ENCODE measurements around the gene PRKG1.

Gene PRKG1

DNA sequence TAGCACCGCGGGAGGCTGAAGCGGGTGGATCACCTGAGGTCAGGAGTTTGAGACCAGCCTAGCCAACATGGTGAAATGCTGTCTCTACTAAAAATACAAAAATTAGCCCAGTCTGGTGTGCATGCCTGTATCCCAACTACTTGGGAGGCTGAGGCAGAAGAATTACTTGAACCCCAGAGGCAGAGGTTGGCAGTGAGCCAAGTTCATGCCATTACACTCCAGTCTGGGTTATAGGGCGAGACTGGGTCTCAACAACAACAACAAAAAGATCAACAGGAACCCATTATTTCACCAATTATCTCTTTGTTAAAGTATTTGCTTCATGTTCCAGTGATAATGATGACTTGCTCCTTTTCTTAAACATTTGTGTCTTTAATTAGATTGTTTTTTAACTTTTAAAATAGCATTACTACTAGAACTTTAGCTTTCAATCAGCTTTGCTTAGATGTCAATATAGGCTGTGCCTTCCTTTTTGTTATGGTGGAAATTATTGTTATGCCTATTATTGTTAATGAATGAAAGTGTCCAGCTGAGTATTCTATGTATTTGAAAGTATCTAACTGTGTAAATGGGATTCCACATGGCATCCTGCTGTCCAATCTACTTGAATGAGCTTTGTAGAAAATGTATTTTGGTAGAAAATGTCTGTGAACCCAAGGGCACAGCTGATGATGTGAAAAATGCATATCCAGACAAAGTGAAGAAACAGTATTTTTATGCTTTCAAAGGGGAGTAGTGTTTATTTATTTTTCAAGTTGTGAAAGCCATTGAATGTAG, 686.8 kb downstream of the PRKG1 start:
- H3K4me3 ChIP-seq (replicated peaks; ENCODE audit: insufficient read depth, low read length) = no peak overlapping the region
- no peak overlapping the region for H3K27ac ChIP-seq (replicated peaks)
- DNase-seq (ENCODE audit: low read depth in 1 of 2, low spot score in 1 of 2) = no peak
- TF ChIP-seq, protein P1, sequence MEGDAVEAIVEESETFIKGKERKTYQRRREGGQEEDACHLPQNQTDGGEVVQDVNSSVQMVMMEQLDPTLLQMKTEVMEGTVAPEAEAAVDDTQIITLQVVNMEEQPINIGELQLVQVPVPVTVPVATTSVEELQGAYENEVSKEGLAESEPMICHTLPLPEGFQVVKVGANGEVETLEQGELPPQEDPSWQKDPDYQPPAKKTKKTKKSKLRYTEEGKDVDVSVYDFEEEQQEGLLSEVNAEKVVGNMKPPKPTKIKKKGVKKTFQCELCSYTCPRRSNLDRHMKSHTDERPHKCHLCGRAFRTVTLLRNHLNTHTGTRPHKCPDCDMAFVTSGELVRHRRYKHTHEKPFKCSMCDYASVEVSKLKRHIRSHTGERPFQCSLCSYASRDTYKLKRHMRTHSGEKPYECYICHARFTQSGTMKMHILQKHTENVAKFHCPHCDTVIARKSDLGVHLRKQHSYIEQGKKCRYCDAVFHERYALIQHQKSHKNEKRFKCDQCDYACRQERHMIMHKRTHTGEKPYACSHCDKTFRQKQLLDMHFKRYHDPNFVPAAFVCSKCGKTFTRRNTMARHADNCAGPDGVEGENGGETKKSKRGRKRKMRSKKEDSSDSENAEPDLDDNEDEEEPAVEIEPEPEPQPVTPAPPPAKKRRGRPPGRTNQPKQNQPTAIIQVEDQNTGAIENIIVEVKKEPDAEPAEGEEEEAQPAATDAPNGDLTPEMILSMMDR (IDR thresholded peaks at IDR 0.05; ENCODE audit: insufficient read depth, low read length) = no peak
- TF ChIP-seq, protein P2, sequence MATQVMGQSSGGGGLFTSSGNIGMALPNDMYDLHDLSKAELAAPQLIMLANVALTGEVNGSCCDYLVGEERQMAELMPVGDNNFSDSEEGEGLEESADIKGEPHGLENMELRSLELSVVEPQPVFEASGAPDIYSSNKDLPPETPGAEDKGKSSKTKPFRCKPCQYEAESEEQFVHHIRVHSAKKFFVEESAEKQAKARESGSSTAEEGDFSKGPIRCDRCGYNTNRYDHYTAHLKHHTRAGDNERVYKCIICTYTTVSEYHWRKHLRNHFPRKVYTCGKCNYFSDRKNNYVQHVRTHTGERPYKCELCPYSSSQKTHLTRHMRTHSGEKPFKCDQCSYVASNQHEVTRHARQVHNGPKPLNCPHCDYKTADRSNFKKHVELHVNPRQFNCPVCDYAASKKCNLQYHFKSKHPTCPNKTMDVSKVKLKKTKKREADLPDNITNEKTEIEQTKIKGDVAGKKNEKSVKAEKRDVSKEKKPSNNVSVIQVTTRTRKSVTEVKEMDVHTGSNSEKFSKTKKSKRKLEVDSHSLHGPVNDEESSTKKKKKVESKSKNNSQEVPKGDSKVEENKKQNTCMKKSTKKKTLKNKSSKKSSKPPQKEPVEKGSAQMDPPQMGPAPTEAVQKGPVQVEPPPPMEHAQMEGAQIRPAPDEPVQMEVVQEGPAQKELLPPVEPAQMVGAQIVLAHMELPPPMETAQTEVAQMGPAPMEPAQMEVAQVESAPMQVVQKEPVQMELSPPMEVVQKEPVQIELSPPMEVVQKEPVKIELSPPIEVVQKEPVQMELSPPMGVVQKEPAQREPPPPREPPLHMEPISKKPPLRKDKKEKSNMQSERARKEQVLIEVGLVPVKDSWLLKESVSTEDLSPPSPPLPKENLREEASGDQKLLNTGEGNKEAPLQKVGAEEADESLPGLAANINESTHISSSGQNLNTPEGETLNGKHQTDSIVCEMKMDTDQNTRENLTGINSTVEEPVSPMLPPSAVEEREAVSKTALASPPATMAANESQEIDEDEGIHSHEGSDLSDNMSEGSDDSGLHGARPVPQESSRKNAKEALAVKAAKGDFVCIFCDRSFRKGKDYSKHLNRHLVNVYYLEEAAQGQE (IDR thresholded peaks at IDR 0.05; ENCODE audit: insufficient replicate concordance, low read depth) = no peak
- TF ChIP-seq POLR2AphosphoS5 (IDR thresholded peaks at IDR 0.05; ENCODE audit: low read depth) (no peak), SPI1 (IDR thresholded peaks at IDR 0.05; ENCODE audit: borderline replicate concordance, low read depth) (no peak), GABPA (IDR thresholded peaks at IDR 0.05; ENCODE audit: low read depth) (no peak)
- no peaks in the 10 kb centered on the region for H3K27me3 ChIP-seq (ENCODE audit: insufficient read depth, poor library complexity, severe bottlenecking)

DNA sequence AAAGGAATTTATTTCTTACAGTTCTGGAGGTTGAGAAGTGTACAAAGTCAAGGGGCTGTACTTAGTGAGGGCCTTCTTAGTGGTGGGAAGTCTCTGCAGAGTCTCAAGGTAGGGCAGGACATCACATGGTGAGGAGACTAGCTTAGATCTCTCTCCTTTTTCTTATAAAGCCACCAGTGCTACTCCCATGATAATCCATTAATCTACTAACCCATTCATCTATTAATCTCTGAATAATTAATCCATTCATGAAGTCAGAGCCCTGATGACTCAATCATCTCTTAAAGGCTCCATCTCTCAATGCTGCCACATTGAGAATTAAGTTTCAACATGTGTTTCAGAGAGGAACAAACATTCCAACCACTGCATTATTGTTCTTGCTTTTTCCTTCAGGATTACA, 689.5 kb downstream of the PRKG1 start:
- Histone ChIP-seq H3K27me3 (ENCODE audit: insufficient read depth, poor library complexity, severe bottlenecking) (no peaks in the 10 kb centered on the region), H3K4me3 (replicated peaks; ENCODE audit: insufficient read depth, low read length) (no peak overlapping the region), H3K27ac (replicated peaks) (no peak overlapping the region)
- no peak for DNase-seq (ENCODE audit: low read depth in 1 of 2, low spot score in 1 of 2)
- TF ChIP-seq, protein P2 (IDR thresholded peaks at IDR 0.05; ENCODE audit: insufficient replicate concordance, low read depth) = no peak
- TF ChIP-seq GABPA (IDR thresholded peaks at IDR 0.05; ENCODE audit: low read depth) (no peak), SPI1 (IDR thresholded peaks at IDR 0.05; ENCODE audit: borderline replicate concordance, low read depth) (no peak), POLR2AphosphoS5 (IDR thresholded peaks at IDR 0.05; ENCODE audit: low read depth) (no peak)
- TF ChIP-seq, protein P1 (IDR thresholded peaks at IDR 0.05; ENCODE audit: insufficient read depth, low read length) = no peak

DNA sequence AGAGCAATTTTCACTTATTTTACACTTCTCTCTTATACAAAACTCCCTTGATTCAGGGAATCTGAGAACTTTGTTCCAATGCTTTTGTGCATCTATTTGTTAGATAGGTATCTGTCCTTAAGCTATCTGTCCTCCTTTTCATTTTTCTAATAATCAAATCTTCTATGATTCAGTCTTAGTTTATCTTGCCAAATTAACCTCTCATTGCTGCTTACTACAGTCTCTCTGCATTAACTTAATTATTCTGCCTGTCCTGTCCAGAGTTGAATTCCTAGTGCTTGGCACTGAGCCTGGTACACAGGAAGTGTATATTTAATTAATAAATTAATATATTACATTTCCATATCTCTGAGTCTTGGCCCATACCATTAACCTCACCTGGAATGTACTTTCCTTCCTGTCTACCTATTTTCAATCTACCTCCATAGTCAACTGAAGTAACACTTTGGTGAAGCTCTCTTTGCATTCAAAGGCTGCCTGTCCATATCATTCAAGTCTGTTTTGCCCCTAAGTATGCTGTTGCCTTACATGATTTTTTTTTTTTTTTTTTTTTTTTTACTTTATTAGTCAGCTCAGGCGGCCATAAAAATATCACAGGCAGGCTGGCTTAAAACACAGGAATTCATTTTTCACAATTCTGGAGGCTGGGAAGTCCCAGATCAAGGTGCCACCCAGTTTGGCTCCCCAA, 691.1 kb downstream of the PRKG1 start:
- no peak for DNase-seq (ENCODE audit: low read depth in 1 of 2, low spot score in 1 of 2)
- no peak overlapping the region for H3K4me3 ChIP-seq (replicated peaks; ENCODE audit: insufficient read depth, low read length)
- TF ChIP-seq GABPA (IDR thresholded peaks at IDR 0.05; ENCODE audit: low read depth) (no peak), SPI1 (IDR thresholded peaks at IDR 0.05; ENCODE audit: borderline replicate concordance, low read depth) (no peak), POLR2AphosphoS5 (IDR thresholded peaks at IDR 0.05; ENCODE audit: low read depth) (no peak)
- TF ChIP-seq, protein P2 (IDR thresholded peaks at IDR 0.05; ENCODE audit: insufficient replicate concordance, low read depth) = no peak
- TF ChIP-seq, protein P1 (IDR thresholded peaks at IDR 0.05; ENCODE audit: insufficient read depth, low read length) = no peak
- H3K27ac ChIP-seq (replicated peaks) = no peak overlapping the region
- H3K27me3 ChIP-seq (ENCODE audit: insufficient read depth, poor library complexity, severe bottlenecking) = no peaks in the 10 kb centered on the region

Data from HL-60 (cell line).